A549 (cell line): ENCODE measurements around the gene NRAP. TPM values are rescaled to one million over a fixed set of nuclear protein-coding genes. Genes with fewer than 3 reads are reported as not detected.
A peak's percentile ranks its signal among the peaks of the same experiment; 100 is the strongest.

Experiments used
- ATAC-seq, 2 experiments: fragments of 200-7000 bp in 1 of 2; fragments of >200 bp in 1 of 2; cut with Nextera tagmentation in 1 of 2; cut with Tn5 transposase in 1 of 2; 3 replicates each; pipeline versions ENCODE4 v1.8.0 to v1.9.1; 2018 to 2020; ENCODE audit warnings: mild to moderate bottlenecking in 1 of 2, moderate library complexity in 1 of 2
- CTCF ChIA-PET: fragments of 300-600 bp; sonication (Branson Sonifier 250); formaldehyde crosslinking; extraction: SDS; loops from one replicate; lab custom pipeline; 2021; ENCODE audit warnings: antibody characterized with exemption, inconsistent platforms; lab: Yijun Ruan, JAX
- POLR2A ChIA-PET: fragments of 350-600 bp; formaldehyde crosslinking; extraction: SDS; loops from one replicate; lab custom pipeline; 2021; ENCODE audit warnings: antibody characterized with exemption, inconsistent platforms; lab: Yijun Ruan, JAX
- DNase-seq, 2 experiments: peaks; one replicate each; pipeline versions ENCODE4 v3.0.0 to v3.0.0-alpha.2; 2011 to 2016; ENCODE audit warnings: low read depth in 1 of 2, low spot score in 1 of 2
- FAIRE-seq: peaks from 2 replicates; lab custom pipeline; 2011; peaks lifted over from hg19 to GRCh38; lab: Jason Lieb, UNC
- H3K27ac ChIP-seq, 2 experiments: fragments of >200 bp; sonication (Bioruptor Twin); formaldehyde crosslinking; 3 replicates each; pipeline ENCODE4 v1.5.1; 2016 to 2017
- H3K4me1 ChIP-seq: fragments of >200 bp; sonication (Bioruptor Twin); formaldehyde crosslinking; 3 replicates; pipeline ENCODE4 v1.6.1; 2016
- H3K4me2 ChIP-seq: fragments of >200 bp; sonication (Bioruptor Twin); formaldehyde crosslinking; 3 replicates; pipeline ENCODE4 v1.6.1; 2016
- H3K4me3 ChIP-seq: fragments of >200 bp; sonication (Bioruptor Twin); formaldehyde crosslinking; 3 replicates; pipeline ENCODE4 v1.5.1; 2016
- H3K9me3 ChIP-seq: fragments of >200 bp; sonication (Bioruptor Twin); formaldehyde crosslinking; 3 replicates; pipeline ENCODE4 v1.6.1; 2016
- BHLHE40 ChIP-seq: IDR thresholded peaks from 2 replicates; pipeline ENCODE4 v1.6.1; 2012; ENCODE audit warnings: low read depth, low read length, inconsistent platforms
- CBX8 ChIP-seq: fragments of 200-600 bp; sonication (generic); IDR thresholded peaks from 2 replicates; pipeline ENCODE4 v1.6.1; 2016
- CEBPB ChIP-seq, 2 experiments: fragments of >200 bp in 1 of 2; sonication (Bioruptor Twin) in 1 of 2; formaldehyde crosslinking in 1 of 2; IDR thresholded peaks; 2 replicates each; pipeline ENCODE4 v1.6.1; 2012 to 2016
- ELK1 ChIP-seq: fragments of 150-350 bp; IDR thresholded peaks from 2 replicates; pipeline ENCODE4 v1.6.1; 2014; ENCODE audit warnings: low read depth, mild to moderate bottlenecking, low read length
- FOXS1 ChIP-seq: fragments of 250-450 bp; sonication (Bioruptor Pico); IDR thresholded peaks from 2 replicates; pipeline ENCODE4 v1.5.0; 2020; ENCODE audit warnings: mild to moderate bottlenecking, moderate library complexity
- GATA3 ChIP-seq: IDR thresholded peaks from 2 replicates; pipeline ENCODE4 v1.6.1; 2012; ENCODE audit warnings: borderline replicate concordance
- HDAC2 ChIP-seq: fragments of 200-600 bp; sonication (generic); IDR thresholded peaks from 2 replicates; pipeline ENCODE4 v1.6.1; 2016
- HEYL ChIP-seq: fragments of 250-450 bp; sonication (Bioruptor Pico); IDR thresholded peaks from 2 replicates; pipeline ENCODE4 v1.8.0; 2021; ENCODE audit warnings: mild to moderate bottlenecking, moderate library complexity
- HOXA7 ChIP-seq: fragments of 250-450 bp; sonication (Bioruptor Pico); IDR thresholded peaks from 2 replicates; pipeline ENCODE4 v1.5.0; 2020; ENCODE audit warnings: mild to moderate bottlenecking, moderate library complexity
- HOXB13 ChIP-seq: fragments of 250-450 bp; sonication (Bioruptor Pico); IDR thresholded peaks from 2 replicates; pipeline ENCODE4 v1.5.0; 2020; ENCODE audit warnings: low read depth, mild to moderate bottlenecking, moderate library complexity
- HOXB5 ChIP-seq: fragments of 250-450 bp; sonication (Bioruptor Pico); IDR thresholded peaks from 2 replicates; pipeline ENCODE4 v1.5.0; 2020; ENCODE audit warnings: mild to moderate bottlenecking, moderate library complexity
- MAFK ChIP-seq: fragments of 450-650 bp; IDR thresholded peaks from 2 replicates; pipeline ENCODE4 v1.6.1; 2014; ENCODE audit not compliant: partially characterized antibody
- NFE2L2 ChIP-seq: fragments of 150-350 bp; conservative IDR thresholded peaks from 2 replicates; pipeline ENCODE4 v1.6.1; 2014; ENCODE audit warnings: low read length
- NR3C1 ChIP-seq: fragments of >200 bp; sonication (Bioruptor Twin); formaldehyde crosslinking; IDR thresholded peaks from 3 replicates; pipeline ENCODE4 v1.6.1; 2017
- PBX3 ChIP-seq: IDR thresholded peaks from 2 replicates; pipeline ENCODE4 v1.6.1; 2012
- PHF8 ChIP-seq: fragments of 200-600 bp; sonication (generic); IDR thresholded peaks from 2 replicates; pipeline ENCODE4 v1.6.1; 2016; ENCODE audit warnings: low read depth, mild to moderate bottlenecking, antibody characterized with exemption, moderate library complexity, borderline replicate concordance
- RARB ChIP-seq: fragments of 250-450 bp; sonication (Bioruptor Pico); IDR thresholded peaks from 2 replicates; pipeline ENCODE4 v1.8.0; 2021; ENCODE audit warnings: mild to moderate bottlenecking, moderate library complexity
- ZFP36 ChIP-seq: fragments of 450-650 bp; IDR thresholded peaks from 2 replicates; pipeline ENCODE4 v1.6.1; 2014; ENCODE audit warnings: borderline replicate concordance; ENCODE audit not compliant: partially characterized antibody
- ZSCAN20 ChIP-seq: fragments of 250-450 bp; sonication (Bioruptor Pico); IDR thresholded peaks from 2 replicates; pipeline ENCODE4 v1.8.0; 2022; ENCODE audit warnings: mild to moderate bottlenecking, moderate library complexity
- WGBS: methylation state at CpG from one replicate; pipeline ENCODE4 v1.1.6; 2017; ENCODE audit errors: missing lambda C conversion rate; 5-methylcytosine and 5-hydroxymethylcytosine counted together
- polyA plus RNA-seq, 4 experiments: library from polyadenylated mRNA; depleted of rRNA in 3 of 4; stranded (reverse); fragments of >200 nt; fragmentation: RNase III in 1 of 4; extraction: RNeasy Plus Mini Kit Qiagen cat#74134 plus additional on column Dnase treatment in 1 of 4; gene quantifications; 2 replicates in 3 of 4; 3 replicates in 1 of 4; pipeline ENCODE4 v1.2.3, GENCODE V29; 2011 to 2017
- TF ChIP-seq, protein P1 (sequence below): fragments of 250-450 bp; sonication (Bioruptor Pico); IDR thresholded peaks from 2 replicates; pipeline ENCODE4 v1.5.0; 2021; ENCODE audit warnings: mild to moderate bottlenecking, moderate library complexity, borderline replicate concordance
- TF ChIP-seq, protein P2 (sequence below): fragments of >200 bp; sonication (Bioruptor Twin); formaldehyde crosslinking; IDR thresholded peaks from 2 replicates; pipeline ENCODE4 v1.6.1; 2016

The NRAP gene
- polyA plus RNA-seq, 2 of the 4 experiments (the other 2 are of a cell fraction) = not detected

DNA sequence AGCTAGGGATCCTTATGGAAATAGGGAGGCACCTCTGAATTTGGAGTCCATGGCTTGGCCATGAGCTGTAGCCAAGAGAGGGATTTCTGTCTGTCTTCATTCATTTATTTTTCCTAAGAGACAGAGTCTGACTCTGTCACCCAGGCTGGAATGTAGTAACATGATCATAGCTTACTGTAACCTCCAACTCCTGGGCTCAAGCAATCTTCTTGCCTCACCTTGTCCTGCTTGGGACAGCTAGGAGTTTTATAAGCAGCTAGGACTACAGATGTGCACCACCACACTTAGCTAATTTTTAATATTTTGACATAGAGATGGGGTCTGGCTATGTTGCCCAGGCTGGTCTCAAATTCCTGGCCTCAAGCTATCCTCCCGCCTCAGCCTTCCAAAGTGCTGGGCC lies 119.4 kb downstream of the NRAP start:
- Histone ChIP-seq H3K4me2 (no peak overlapping the region), H3K4me3 (no peak overlapping the region), H3K9me3 (no peaks in the 10 kb centered on the region), H3K27ac (no peak overlapping the region), H3K4me1 (no peaks in the 10 kb centered on the region)
- no peak for TF ChIP-seq RARB (CRISPR knock-in tag)
- no peak for DNase-seq
- WGBS = 95% methylated on average over 1 of the region's 1 CpG
- no peak for FAIRE-seq
- no peak for ATAC-seq
- ChIA-PET POLR2A (no interaction called here), CTCF (interaction anchor here (0.9 to 1.3 kb wide), 3 partner anchors 11 to 23 kb away, joined by 3 to 4 read pairs (median 4); no protein-coding TSS in a partner anchor)

DNA sequence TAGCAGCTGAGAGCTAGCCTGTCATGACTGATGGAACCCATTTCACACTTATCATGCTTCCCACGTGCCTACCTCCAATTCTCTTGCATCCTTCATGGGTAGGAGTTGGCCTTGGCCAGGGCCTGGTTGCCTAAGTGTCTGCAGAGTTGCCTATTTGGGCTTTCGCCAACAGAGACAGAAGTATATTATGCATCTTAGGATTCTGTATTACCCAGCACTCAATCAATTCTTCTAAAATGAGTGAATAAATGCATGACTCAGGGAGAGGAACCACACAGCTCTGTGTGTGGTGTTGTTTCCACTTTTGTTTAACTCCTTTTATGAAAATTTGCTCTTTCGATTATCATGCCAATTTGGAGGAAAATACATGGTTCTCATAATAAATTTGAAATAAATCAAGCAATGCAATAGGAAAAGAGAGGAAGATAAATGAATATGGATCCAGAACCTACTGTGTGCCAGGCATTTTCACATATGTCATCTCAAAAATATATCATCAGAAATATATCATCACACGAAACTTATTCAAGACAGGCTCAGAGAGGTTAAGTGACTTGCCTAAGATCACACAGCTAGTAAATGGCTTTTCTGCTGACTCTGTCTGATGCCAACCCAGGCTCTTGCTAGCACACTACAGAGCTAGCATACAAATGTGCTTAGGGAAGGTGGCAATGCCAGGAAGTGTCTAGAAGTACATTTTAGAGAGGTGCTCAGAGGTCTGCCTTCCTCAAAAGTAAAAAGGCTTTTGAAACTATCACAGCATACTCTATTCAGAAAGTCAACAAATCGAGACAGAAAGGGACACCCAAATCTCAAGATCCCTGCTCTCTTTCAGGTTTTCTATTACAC lies 120.5 kb downstream of the NRAP start:
- DNase-seq (no peak), FAIRE-seq (no peak), ATAC-seq (no peak)
- no peak for TF ChIP-seq PBX3
- no peak for TF ChIP-seq HOXA7 (CRISPR knock-in tag)
- peak; percentile 11 for TF ChIP-seq ZFP36
- TF ChIP-seq GATA3 = no peak
- WGBS = 45% methylated on average over 5 of the region's 5 CpGs
- Histone ChIP-seq H3K9me3 (no peaks in the 10 kb centered on the region), H3K4me1 (peaks cover under 1% of the 10 kb centered on the region; the same call in 1 of the 3 replicates), H3K4me2 (no peak overlapping the region), H3K27ac (no peak overlapping the region), H3K4me3 (no peak overlapping the region)
- POLR2A ChIA-PET = no interaction called here
- CTCF ChIA-PET = interaction anchor here (0.6 kb wide), 1 partner anchor 20 kb away, joined by 3 read pairs; no protein-coding TSS in a partner anchor

GRCh38 chr10:113541549-113541927 lies 122.3 kb downstream of the NRAP start:
- Histone ChIP-seq H3K4me2 (no peak overlapping the region), H3K9me3 (no peaks in the 10 kb centered on the region), H3K4me3 (no peak overlapping the region), H3K4me1 (peaks cover 5% of the 10 kb centered on the region; the same call in 1 of the 3 replicates), H3K27ac (no peak overlapping the region)
- POLR2A ChIA-PET = no interaction called here
- CTCF ChIA-PET = interaction anchor here (1.2 kb wide), 1 partner anchor 19 kb away, joined by 3 read pairs; no protein-coding TSS in a partner anchor
- TF ChIP-seq ZFP36 = no peak
- TF ChIP-seq FOXS1 = no peak
- TF ChIP-seq BHLHE40 = no peak
- TF ChIP-seq HDAC2 = no peak
- no peak for TF ChIP-seq MAFK
- no peak for TF ChIP-seq NFE2L2
- no peak for TF ChIP-seq CBX8
- no peak for TF ChIP-seq ZSCAN20 (CRISPR knock-in tag)
- TF ChIP-seq, protein P1, sequence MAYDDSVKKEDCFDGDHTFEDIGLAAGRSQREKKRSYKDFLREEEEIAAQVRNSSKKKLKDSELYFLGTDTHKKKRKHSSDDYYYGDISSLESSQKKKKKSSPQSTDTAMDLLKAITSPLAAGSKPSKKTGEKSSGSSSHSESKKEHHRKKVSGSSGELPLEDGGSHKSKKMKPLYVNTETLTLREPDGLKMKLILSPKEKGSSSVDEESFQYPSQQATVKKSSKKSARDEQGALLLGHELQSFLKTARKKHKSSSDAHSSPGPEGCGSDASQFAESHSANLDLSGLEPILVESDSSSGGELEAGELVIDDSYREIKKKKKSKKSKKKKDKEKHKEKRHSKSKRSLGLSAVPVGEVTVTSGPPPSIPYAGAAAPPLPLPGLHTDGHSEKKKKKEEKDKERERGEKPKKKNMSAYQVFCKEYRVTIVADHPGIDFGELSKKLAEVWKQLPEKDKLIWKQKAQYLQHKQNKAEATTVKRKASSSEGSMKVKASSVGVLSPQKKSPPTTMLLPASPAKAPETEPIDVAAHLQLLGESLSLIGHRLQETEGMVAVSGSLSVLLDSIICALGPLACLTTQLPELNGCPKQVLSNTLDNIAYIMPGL (CRISPR knock-in tag) = no peak
- TF ChIP-seq HOXB5 = no peak
- TF ChIP-seq PHF8 = no peak
- no peak for TF ChIP-seq NR3C1
- no peak for TF ChIP-seq ELK1
- TF ChIP-seq HEYL = no peak
- no peak for TF ChIP-seq CEBPB (IDR thresholded peaks at IDR 0.05)
- TF ChIP-seq, protein P2, sequence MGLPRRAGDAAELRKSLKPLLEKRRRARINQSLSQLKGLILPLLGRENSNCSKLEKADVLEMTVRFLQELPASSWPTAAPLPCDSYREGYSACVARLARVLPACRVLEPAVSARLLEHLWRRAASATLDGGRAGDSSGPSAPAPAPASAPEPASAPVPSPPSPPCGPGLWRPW = no peak
- TF ChIP-seq HOXB13 = no peak
- ATAC-seq (no peak), DNase-seq (no peak), FAIRE-seq (no peak)
- 12% methylated on average over 1 of the region's 1 CpG for WGBS
